ENCODE results near the gene NKPD1.

Gene NKPD1

DNA sequence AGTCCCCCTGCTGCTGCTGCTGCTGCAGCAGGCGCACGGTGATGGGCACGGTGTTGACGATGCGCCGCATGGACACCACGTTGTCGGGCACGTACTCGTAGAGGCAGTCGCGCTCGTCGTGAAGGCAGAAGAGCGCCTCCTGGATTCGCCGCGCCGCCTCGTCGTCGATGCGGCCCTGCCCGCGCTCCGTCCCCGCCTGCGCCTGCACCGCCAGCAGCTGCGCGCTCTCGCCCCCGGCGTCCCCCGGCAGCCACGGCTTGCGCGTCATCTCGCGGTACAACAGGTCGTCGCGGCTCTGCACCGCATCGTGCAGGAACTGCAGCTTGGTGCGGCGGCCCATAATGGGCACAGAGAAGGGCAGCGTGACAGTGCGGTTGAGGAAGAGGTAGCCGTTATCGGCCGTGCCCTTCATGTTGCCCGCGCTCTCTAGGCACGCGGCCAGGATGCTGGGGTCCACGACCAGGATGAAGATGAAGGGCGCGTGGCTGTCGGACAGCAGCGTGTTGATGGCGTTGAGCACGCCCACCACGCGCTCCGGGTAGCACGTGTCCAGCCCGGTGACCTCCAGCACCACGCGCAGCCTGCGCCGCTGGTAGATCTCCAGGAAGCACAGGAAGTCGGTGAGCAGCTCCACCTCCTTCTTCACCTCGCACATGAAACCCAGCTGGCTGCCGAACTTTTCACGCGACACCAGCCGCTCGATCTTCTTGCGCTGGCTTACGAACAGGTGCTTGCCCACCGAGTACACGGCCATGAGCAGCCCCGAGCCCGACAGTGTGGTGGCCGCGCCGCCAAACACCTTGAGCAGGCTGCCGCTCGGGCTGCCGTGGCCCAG lies 8.1 kb downstream of the NKPD1 start:
- peak overlapping the region; percentile 70 for H3K27ac Mint-ChIP-seq
- H3K4me3 Mint-ChIP-seq, result peak overlapping the region; percentile 24
- H3K9me3 Mint-ChIP-seq, result no peaks in the 10 kb centered on the region
- peaks cover 20% of the 10 kb centered on the region for H3K4me1 Mint-ChIP-seq
- H3K27me3 Mint-ChIP-seq, result peaks cover 26% of the 10 kb centered on the region
- H3K36me3 Mint-ChIP-seq (ENCODE audit: low read depth), result peaks cover 3% of the 10 kb centered on the region
- DNase-seq (peak; percentile 46), ATAC-seq (peak; percentile 38)

- Mint-ChIP-seq H3K4me3 (no peak overlapping the region), H3K9me3 (no peaks in the 10 kb centered on the region), H3K36me3 (ENCODE audit: low read depth) (peaks cover 3% of the 10 kb centered on the region), H3K27ac (no peak overlapping the region), H3K27me3 (peaks cover 24% of the 10 kb centered on the region), H3K4me1 (peaks cover 20% of the 10 kb centered on the region)
- DNase-seq, result no peak
- ATAC-seq, result no peak
Measured at GRCh38 chr19:45151821-45152503, 8.8 kb downstream of the NKPD1 start.

- H3K4me3 Mint-ChIP-seq, result no peak overlapping the region
Measured at GRCh38 chr19:45151320-45151719, 9.5 kb downstream of the NKPD1 start.

GRCh38 chr19:45150751-45151281 lies 10.0 kb downstream of the NKPD1 start:
- Mint-ChIP-seq H3K9me3 (no peaks in the 10 kb centered on the region), H3K4me3 (no peak overlapping the region)

More at GRCh38 chr19:45151320-45151719, 9.5 kb downstream of the NKPD1 start:
- Mint-ChIP-seq H3K9me3 (no peaks in the 10 kb centered on the region), H3K27me3 (peaks cover 24% of the 10 kb centered on the region), H3K4me1 (peaks cover 20% of the 10 kb centered on the region), H3K36me3 (ENCODE audit: low read depth) (peaks cover 3% of the 10 kb centered on the region), H3K27ac (no peak overlapping the region)
- no peak for ATAC-seq
- no peak for DNase-seq

DNA sequence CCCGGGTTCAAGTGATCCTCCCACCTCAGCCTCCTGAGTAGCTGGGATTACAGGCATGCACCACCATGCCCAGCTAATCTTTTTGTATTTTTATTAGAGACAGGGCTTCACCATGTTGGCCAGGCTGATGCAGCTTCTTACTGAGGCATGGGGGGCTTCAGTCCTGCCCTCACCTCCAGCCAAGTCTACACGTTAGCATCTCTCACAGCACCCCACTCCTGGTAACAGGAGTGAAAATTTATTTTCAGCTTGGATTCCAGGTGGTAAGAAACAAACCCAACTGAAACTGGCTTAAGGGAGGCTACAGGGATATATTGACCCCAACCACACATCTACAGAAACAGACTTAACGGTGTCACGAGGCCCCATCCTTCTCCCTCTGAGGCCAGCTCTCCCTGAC lies 10.6 kb downstream of the NKPD1 start:
- no peak overlapping the region for H3K4me3 Mint-ChIP-seq
- H3K4me1 Mint-ChIP-seq, result peaks cover 20% of the 10 kb centered on the region
- no peak for DNase-seq
- peaks cover 21% of the 10 kb centered on the region for H3K27me3 Mint-ChIP-seq
- ATAC-seq, result no peak
- no peak overlapping the region for H3K27ac Mint-ChIP-seq
- H3K36me3 Mint-ChIP-seq (ENCODE audit: low read depth), result peaks cover 3% of the 10 kb centered on the region
- H3K9me3 Mint-ChIP-seq, result no peaks in the 10 kb centered on the region

More at GRCh38 chr19:45150751-45151281, 10.0 kb downstream of the NKPD1 start:
- DNase-seq, result no peak
- ATAC-seq, result no peak
- no peak overlapping the region for H3K27ac Mint-ChIP-seq
- H3K36me3 Mint-ChIP-seq (ENCODE audit: low read depth), result peaks cover 3% of the 10 kb centered on the region
- peaks cover 20% of the 10 kb centered on the region for H3K4me1 Mint-ChIP-seq
- H3K27me3 Mint-ChIP-seq, result peaks cover 24% of the 10 kb centered on the region

- no peak overlapping the region for H3K27ac Mint-ChIP-seq
- peaks cover 14% of the 10 kb centered on the region for H3K27me3 Mint-ChIP-seq
- H3K9me3 Mint-ChIP-seq, result no peaks in the 10 kb centered on the region
- H3K36me3 Mint-ChIP-seq (ENCODE audit: low read depth), result peaks cover 3% of the 10 kb centered on the region
- no peak overlapping the region for H3K4me3 Mint-ChIP-seq
- H3K4me1 Mint-ChIP-seq, result peaks cover 16% of the 10 kb centered on the region
- no peak for DNase-seq
- ATAC-seq, result no peak
Measured at GRCh38 chr19:45149129-45149528, 11.7 kb downstream of the NKPD1 start.

- H3K4me3 Mint-ChIP-seq, result no peak overlapping the region
- peaks cover 3% of the 10 kb centered on the region for H3K36me3 Mint-ChIP-seq (ENCODE audit: low read depth)
- peaks cover 9% of the 10 kb centered on the region for H3K27me3 Mint-ChIP-seq
- no peak overlapping the region for H3K27ac Mint-ChIP-seq
- no peak for ATAC-seq
- DNase-seq, result no peak
- H3K9me3 Mint-ChIP-seq, result no peaks in the 10 kb centered on the region
- peaks cover 11% of the 10 kb centered on the region for H3K4me1 Mint-ChIP-seq
Measured at GRCh38 chr19:45147835-45148676, 12.7 kb downstream of the NKPD1 start.

GRCh38 chr19:45146741-45147205 lies 14.0 kb downstream of the NKPD1 start:
- Mint-ChIP-seq H3K4me3 (no peak overlapping the region), H3K27me3 (peaks cover 4% of the 10 kb centered on the region), H3K4me1 (peaks cover 7% of the 10 kb centered on the region), H3K9me3 (no peaks in the 10 kb centered on the region), H3K27ac (no peak overlapping the region), H3K36me3 (ENCODE audit: low read depth) (no peaks in the 10 kb centered on the region)
- DNase-seq (no peak), ATAC-seq (no peak)

DNA sequence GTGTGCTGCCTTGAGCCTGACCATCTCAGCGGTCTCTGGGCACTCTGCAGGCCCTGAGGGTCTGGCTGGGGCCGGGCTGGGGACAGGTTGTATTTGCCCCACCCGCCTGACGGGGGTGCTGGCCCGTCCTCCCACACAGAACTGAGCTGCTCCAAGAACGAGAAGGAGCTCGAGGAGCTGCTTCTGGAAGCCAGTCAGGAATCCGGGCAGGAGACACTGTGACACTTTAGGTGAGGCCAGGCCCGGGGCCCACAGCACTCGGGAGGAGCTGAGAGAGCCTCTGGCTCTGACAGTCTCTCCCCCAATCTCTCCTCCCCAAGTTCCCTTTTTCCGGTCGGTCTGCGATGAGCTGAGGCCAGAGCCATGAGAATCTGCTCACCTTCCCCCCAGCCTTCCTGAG lies 14.5 kb downstream of the NKPD1 start:
- no peaks in the 10 kb centered on the region for H3K27me3 Mint-ChIP-seq
- no peaks in the 10 kb centered on the region for H3K9me3 Mint-ChIP-seq
- H3K36me3 Mint-ChIP-seq (ENCODE audit: low read depth), result no peaks in the 10 kb centered on the region
- no peak overlapping the region for H3K27ac Mint-ChIP-seq
- no peak overlapping the region for H3K4me3 Mint-ChIP-seq
- DNase-seq (no peak), ATAC-seq (no peak)
- peaks cover 5% of the 10 kb centered on the region for H3K4me1 Mint-ChIP-seq

DNA sequence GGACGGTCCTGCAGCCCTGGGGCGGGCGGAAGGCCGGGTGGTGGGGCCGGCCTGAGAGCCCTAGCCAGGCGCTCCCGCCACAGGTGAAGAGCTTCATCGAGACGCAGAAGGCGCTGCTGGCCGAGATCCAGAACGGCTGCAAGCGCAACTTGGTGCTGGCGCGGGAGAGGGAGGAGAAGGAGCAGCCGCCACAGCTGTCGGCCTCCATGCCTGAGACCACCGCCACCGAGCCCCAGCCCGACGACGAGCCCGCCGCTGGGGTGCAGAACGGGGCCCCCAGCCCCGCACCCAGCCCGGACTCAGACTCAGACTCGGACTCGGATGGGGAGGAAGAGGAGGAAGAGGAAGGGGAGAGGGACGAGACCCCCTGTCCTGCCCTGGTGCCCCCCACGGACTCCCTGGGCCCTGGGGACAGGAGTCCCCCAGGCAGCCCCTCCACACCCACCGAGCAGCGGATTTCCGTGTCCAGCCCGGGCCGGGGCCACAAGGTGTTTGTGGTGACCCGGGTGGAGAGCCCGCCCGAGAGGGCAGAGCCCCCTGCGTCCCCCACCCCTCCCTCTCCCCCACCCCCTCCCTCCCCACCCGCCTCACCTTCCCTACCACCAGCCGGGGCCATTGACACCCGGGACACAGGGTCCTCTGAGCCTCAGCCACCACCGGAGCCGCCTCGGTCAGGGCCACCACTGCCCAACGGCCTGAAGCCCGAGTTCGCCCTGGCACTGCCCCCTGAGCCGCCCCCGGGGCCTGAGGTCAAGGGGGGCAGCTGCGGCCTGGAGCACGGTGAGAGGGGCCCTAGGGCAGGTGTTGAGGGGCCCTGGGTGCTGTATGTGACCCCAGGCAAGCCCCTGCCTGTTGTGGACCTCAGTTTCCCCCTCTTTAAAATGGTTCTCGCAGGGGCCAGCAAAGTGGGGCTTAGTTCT lies 15.3 kb downstream of the NKPD1 start:
- no peak for ATAC-seq

GRCh38 chr19:45144431-45145269 lies 16.1 kb downstream of the NKPD1 start:
- DNase-seq (no peak), ATAC-seq (no peak)
- Mint-ChIP-seq H3K4me1 (peaks cover 5% of the 10 kb centered on the region), H3K9me3 (no peaks in the 10 kb centered on the region), H3K4me3 (no peak overlapping the region), H3K27me3 (no peaks in the 10 kb centered on the region), H3K27ac (no peak overlapping the region), H3K36me3 (ENCODE audit: low read depth) (peaks cover 2% of the 10 kb centered on the region)

More for the DNA sequence above, 15.3 kb downstream of the NKPD1 start:
- no peaks in the 10 kb centered on the region for H3K36me3 Mint-ChIP-seq (ENCODE audit: low read depth)
- no peak for DNase-seq
- H3K27me3 Mint-ChIP-seq, result no peaks in the 10 kb centered on the region
- no peak overlapping the region for H3K27ac Mint-ChIP-seq
- peaks cover 5% of the 10 kb centered on the region for H3K4me1 Mint-ChIP-seq
- H3K4me3 Mint-ChIP-seq, result no peak overlapping the region
- H3K9me3 Mint-ChIP-seq, result no peaks in the 10 kb centered on the region

DNA sequence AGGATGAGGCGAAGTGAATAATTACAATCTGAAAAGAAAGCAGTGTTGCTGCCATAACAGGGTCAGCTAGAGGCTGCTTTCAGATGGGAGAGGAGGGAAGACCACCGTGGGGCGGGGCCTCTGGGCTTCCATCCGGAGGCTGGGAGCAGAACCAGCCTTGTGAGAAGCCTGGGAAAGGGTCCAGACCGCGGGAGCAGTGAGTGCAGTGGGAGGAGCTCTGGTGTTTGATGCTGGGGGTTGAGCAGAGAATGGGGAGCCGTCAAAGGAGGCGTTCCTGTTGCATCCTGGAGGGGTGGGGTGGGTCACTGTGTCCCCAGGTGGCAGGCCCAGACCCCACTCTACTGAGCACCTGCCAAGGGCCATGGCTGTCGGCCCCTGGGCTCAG lies 18.1 kb downstream of the NKPD1 start:
- ATAC-seq (no peak), DNase-seq (no peak)
- H3K4me3 Mint-ChIP-seq, result no peak overlapping the region
- peaks cover 2% of the 10 kb centered on the region for H3K4me1 Mint-ChIP-seq
- peaks cover 2% of the 10 kb centered on the region for H3K36me3 Mint-ChIP-seq (ENCODE audit: low read depth)
- no peaks in the 10 kb centered on the region for H3K9me3 Mint-ChIP-seq
- H3K27ac Mint-ChIP-seq, result no peak overlapping the region
- no peaks in the 10 kb centered on the region for H3K27me3 Mint-ChIP-seq
